Neural progenitor cell (in vitro differentiated cells): Measurements from ENCODE around the gene APCDD1L. TPM values are rescaled to one million over a fixed set of nuclear protein-coding genes. Genes with fewer than 3 reads are reported as not detected.

Experiments
- DNase-seq: peaks from one replicate; pipeline ENCODE4 v3.0.0-alpha.2; 2016; ENCODE audit warnings: low spot score
- H2AFZ ChIP-seq: fragments of 200-600 bp; sonication (generic); replicated peaks from 2 replicates; pipeline ENCODE4 v1.6.1; 2016; ENCODE audit warnings: antibody characterized with exemption
- H3F3A ChIP-seq: fragments of 200-600 bp; sonication (generic); 2 replicates; pipeline ENCODE4 v1.6.1; 2016; ENCODE audit warnings: antibody characterized with exemption, low read depth
- H3K27ac ChIP-seq: fragments of 200-600 bp; sonication (generic); 2 replicates; pipeline ENCODE4 v1.5.1; 2016; ENCODE audit warnings: mild to moderate bottlenecking
- H3K27me3 ChIP-seq: fragments of 200-600 bp; sonication (generic); 2 replicates; pipeline ENCODE4 v1.6.1; 2016; ENCODE audit warnings: mild to moderate bottlenecking, moderate library complexity
- H3K36me3 ChIP-seq: fragments of 200-600 bp; sonication (generic); 2 replicates; pipeline ENCODE4 v1.5.1; 2016
- H3K4me1 ChIP-seq: fragments of 200-600 bp; sonication (generic); 2 replicates; pipeline ENCODE4 v1.6.1; 2016; ENCODE audit warnings: mixed run types
- H3K4me2 ChIP-seq: fragments of 200-600 bp; sonication (generic); 2 replicates; pipeline ENCODE4 v1.6.1; 2016
- H3K4me3 ChIP-seq: fragments of 200-600 bp; sonication (generic); 2 replicates; pipeline ENCODE4 v1.5.1; 2016
- H3K79me2 ChIP-seq: fragments of 200-600 bp; sonication (generic); 2 replicates; pipeline ENCODE4 v1.6.1; 2016; ENCODE audit warnings: low read depth
- H3K9ac ChIP-seq: fragments of 200-600 bp; sonication (generic); 2 replicates; pipeline ENCODE4 v1.6.1; 2016
- H3K9me3 ChIP-seq: fragments of 200-600 bp; sonication (generic); 2 replicates; pipeline ENCODE4 v1.5.1; 2016; ENCODE audit warnings: low read depth
- H4K20me1 ChIP-seq: fragments of 200-600 bp; sonication (generic); 2 replicates; pipeline ENCODE4 v1.6.1; 2016; ENCODE audit warnings: low read depth
- H3K27ac Mint-ChIP-seq: 3 replicates; pipeline ENCODE4 v1.8.0; 2021; ENCODE audit warnings: mixed read lengths
- H3K27me3 Mint-ChIP-seq: 2 replicates; pipeline ENCODE4 v1.8.0; 2022; ENCODE audit warnings: low read depth, mild to moderate bottlenecking, inconsistent platforms, moderate library complexity, mixed read lengths; ENCODE audit not compliant: insufficient read depth
- H3K36me3 Mint-ChIP-seq: 3 replicates; pipeline ENCODE4 v1.8.0; 2021; ENCODE audit warnings: mixed read lengths
- H3K4me1 Mint-ChIP-seq: 3 replicates; pipeline ENCODE4 v1.8.0; 2021; ENCODE audit warnings: mixed read lengths
- H3K4me3 Mint-ChIP-seq: 3 replicates; pipeline ENCODE4 v1.8.0; 2021; ENCODE audit warnings: mild to moderate bottlenecking, moderate library complexity, mixed read lengths
- H3K9me3 Mint-ChIP-seq: 3 replicates; pipeline ENCODE4 v1.8.0; 2020; ENCODE audit warnings: mixed read lengths
- CTCF ChIP-seq: fragments of 200-600 bp; sonication (generic); IDR thresholded peaks from 2 replicates; pipeline ENCODE4 v1.5.1; 2017; ENCODE audit warnings: antibody characterized with exemption, mild to moderate bottlenecking
- EZH2 ChIP-seq: fragments of 200-600 bp; sonication (generic); IDR thresholded peaks from 2 replicates; pipeline ENCODE4 v1.6.1; 2017; ENCODE audit warnings: antibody characterized with exemption, mild to moderate bottlenecking, moderate library complexity
- EZH2phosphoT487 ChIP-seq: fragments of 200-600 bp; sonication (generic); IDR thresholded peaks from 2 replicates; pipeline ENCODE4 v1.6.1; 2017; ENCODE audit warnings: antibody characterized with exemption
- total RNA-seq: library from RNA; depleted of rRNA; stranded (reverse); fragments of >200 nt; gene quantifications from 2 replicates; pipeline ENCODE4 v1.2.3, GENCODE V29; 2015; ENCODE audit warnings: low replicate concordance

Gene APCDD1L
- total RNA-seq, 1 donor from 2014 or later, result not detected

DNA sequence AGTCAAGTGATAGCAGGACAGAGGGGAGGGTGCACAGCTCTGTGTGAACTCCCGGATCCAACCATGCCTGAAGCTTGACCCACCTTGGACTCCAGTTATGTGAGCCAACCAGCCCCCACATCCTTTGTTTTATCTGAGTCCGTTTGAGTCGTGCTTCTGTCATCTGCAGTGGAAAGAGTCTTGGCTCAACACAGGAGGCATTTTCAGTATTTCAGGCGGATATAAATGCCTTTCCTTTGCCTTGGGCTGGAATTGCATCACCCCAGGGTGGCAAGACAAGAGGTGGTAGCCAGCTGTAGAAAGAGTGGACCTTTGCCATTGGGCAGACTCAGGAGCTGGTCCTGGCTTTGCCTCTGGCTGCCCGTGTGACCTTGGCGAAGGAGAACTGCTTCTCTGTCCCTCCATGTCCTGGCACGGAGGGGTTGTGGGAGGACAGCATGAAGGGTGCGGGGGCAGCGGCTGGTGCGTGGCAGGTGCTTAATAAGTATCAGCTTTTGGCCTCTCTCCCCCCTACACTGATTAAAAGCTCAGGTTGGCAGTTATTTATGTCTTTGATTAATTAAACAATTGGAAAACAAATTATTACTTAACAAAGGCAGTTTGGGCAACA is 42.6 kb upstream of the APCDD1L start:
- H3K36me3 Mint-ChIP-seq, result no peaks in the 10 kb centered on the region
- H3K9me3 ChIP-seq, result no peaks in the 10 kb centered on the region
- no peaks in the 10 kb centered on the region for H3K27me3 Mint-ChIP-seq
- H3F3A ChIP-seq, result no peaks in the 10 kb centered on the region
- no peak overlapping the region for H3K4me2 ChIP-seq
- no peak overlapping the region for H2AFZ ChIP-seq
- H3K79me2 ChIP-seq, result no peaks in the 10 kb centered on the region
- no peak overlapping the region for H3K4me3 ChIP-seq
- no peak overlapping the region for H3K27ac Mint-ChIP-seq
- peaks cover 7% of the 10 kb centered on the region for H3K4me1 Mint-ChIP-seq
- TF ChIP-seq EZH2 (no peak), CTCF (no peak), EZH2phosphoT487 (no peak)
- H3K27ac ChIP-seq, result no peak overlapping the region
- no peak overlapping the region for H3K9ac ChIP-seq
- H4K20me1 ChIP-seq, result no peaks in the 10 kb centered on the region
- H3K27me3 ChIP-seq, result no peaks in the 10 kb centered on the region
- no peak overlapping the region for H3K4me3 Mint-ChIP-seq
- H3K4me1 ChIP-seq, result peaks cover 10% of the 10 kb centered on the region
- no peaks in the 10 kb centered on the region for H3K9me3 Mint-ChIP-seq
- H3K36me3 ChIP-seq, result no peaks in the 10 kb centered on the region
- DNase-seq, result no peak

DNA sequence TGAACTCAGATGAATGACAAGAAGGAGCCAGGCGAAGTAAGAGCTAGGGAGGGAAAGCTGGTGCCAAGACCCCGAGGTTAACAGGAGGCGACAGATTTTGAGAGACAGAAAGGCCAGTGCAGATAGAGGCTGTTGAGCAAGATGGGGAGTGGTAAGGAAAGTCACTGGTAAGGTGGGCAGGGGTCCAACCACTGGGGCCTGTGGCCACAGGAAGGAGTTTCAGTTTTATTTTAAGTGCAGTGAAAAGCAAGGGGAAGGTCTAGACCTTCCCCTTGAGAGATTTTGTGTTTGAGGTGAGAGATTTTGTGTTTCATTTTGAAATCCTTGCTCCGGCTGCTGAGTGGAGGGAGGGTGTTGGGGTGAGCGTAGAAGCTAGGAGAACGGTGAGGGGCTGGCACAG is 41.8 kb upstream of the APCDD1L start:
- Mint-ChIP-seq H3K9me3 (peaks cover under 1% of the 10 kb centered on the region), H3K4me1 (peaks cover 12% of the 10 kb centered on the region), H3K27ac (no peak overlapping the region), H3K4me3 (no peak overlapping the region), H3K36me3 (no peaks in the 10 kb centered on the region), H3K27me3 (no peaks in the 10 kb centered on the region)
- Histone ChIP-seq H4K20me1 (no peaks in the 10 kb centered on the region), H3K9me3 (no peaks in the 10 kb centered on the region), H3K79me2 (no peaks in the 10 kb centered on the region), H3K27ac (no peak overlapping the region), H3K4me3 (no peak overlapping the region), H3K27me3 (no peaks in the 10 kb centered on the region), H3K36me3 (no peaks in the 10 kb centered on the region), H3K9ac (no peak overlapping the region), H3K4me1 (peaks cover 10% of the 10 kb centered on the region), H3F3A (no peaks in the 10 kb centered on the region), H3K4me2 (no peak overlapping the region), H2AFZ (no peak overlapping the region)
- no peak for TF ChIP-seq EZH2
- TF ChIP-seq EZH2phosphoT487, result no peak
- TF ChIP-seq CTCF, result no peak
- DNase-seq, result no peak

- no peak overlapping the region for H2AFZ ChIP-seq
- no peaks in the 10 kb centered on the region for H3K79me2 ChIP-seq
- no peak overlapping the region for H3K27ac ChIP-seq
- no peak overlapping the region for H3K9ac ChIP-seq
- H3K4me1 ChIP-seq, result peaks cover 10% of the 10 kb centered on the region
- no peaks in the 10 kb centered on the region for H4K20me1 ChIP-seq
- Mint-ChIP-seq H3K4me1 (peaks cover 15% of the 10 kb centered on the region), H3K27me3 (peaks cover 2% of the 10 kb centered on the region), H3K36me3 (no peaks in the 10 kb centered on the region), H3K27ac (no peak overlapping the region), H3K9me3 (peaks cover 3% of the 10 kb centered on the region), H3K4me3 (no peak overlapping the region)
- H3K36me3 ChIP-seq, result no peaks in the 10 kb centered on the region
- no peaks in the 10 kb centered on the region for H3K27me3 ChIP-seq
- no peaks in the 10 kb centered on the region for H3K9me3 ChIP-seq
- no peaks in the 10 kb centered on the region for H3F3A ChIP-seq
- TF ChIP-seq CTCF (no peak), EZH2 (no peak), EZH2phosphoT487 (no peak)
- DNase-seq, result no peak
- no peak overlapping the region for H3K4me2 ChIP-seq
- no peak overlapping the region for H3K4me3 ChIP-seq
Observed at GRCh38 chr20:58555078-58555765, 40.0 kb upstream of the APCDD1L start.
